Upper lobe of left lung (tissue), 4 donors: ENCODE results near the gene DNAH8.

ENCODE experiments used
- CTCF ChIP-seq, 6 experiments: fragments of 450-650 bp in 4 of 6; fragments of 200-600 bp in 2 of 6; sonication (generic) in 2 of 6; IDR thresholded peaks; one replicate each; pipeline ENCODE4 v1.5.1; 2016 to 2019; ENCODE audit warnings: antibody characterized with exemption in 6 of 6
- EP300 ChIP-seq, 4 donors: sonication (generic); formaldehyde crosslinking; IDR thresholded peaks; one replicate each; pipeline ENCODE4 v1.5.1; 2017; ENCODE audit warnings: antibody characterized with exemption in 4 of 4, control low read depth in 2 of 4
- POLR2A ChIP-seq, 4 donors: fragments of 450-650 bp; IDR thresholded peaks; one replicate each; pipeline ENCODE4 v1.5.1; 2016 to 2017; ENCODE audit warnings: antibody characterized with exemption in 4 of 4, mild to moderate bottlenecking in 2 of 4

- TF ChIP-seq EP300 (IDR thresholded peaks at IDR 0.05) = no peak
- TF ChIP-seq POLR2A (IDR thresholded peaks at IDR 0.05) = no peak
- TF ChIP-seq CTCF (IDR thresholded peaks at IDR 0.05) = no peak
These were observed 7.7 kb downstream of the DNAH8 start for GRCh38 chr6:38722727-38723334.
